RWPE2 (cell line): Measurements from ENCODE around the gene ZC3H8.

Experiments used
- ATAC-seq: fragments of 200-7000 bp; cut with Tn5 transposase; 3 replicates; pipeline ENCODE4 v1.9.1; 2021; ENCODE audit warnings: low read depth
- DNase-seq: peaks from one replicate; pipeline ENCODE4 v3.0.0-alpha.2; 2020; ENCODE audit warnings: low spot score
- H3K27ac ChIP-seq: fragments of 450-650 bp; 2 replicates; pipeline ENCODE4 v1.5.1; 2017; ENCODE audit warnings: mild to moderate bottlenecking; ENCODE audit not compliant: poor library complexity, severe bottlenecking
- H3K27me3 ChIP-seq: fragments of 250-450 bp; sonication (Bioruptor Pico); 2 replicates; pipeline ENCODE4 v1.5.1; 2021; ENCODE audit warnings: mild to moderate bottlenecking, moderate library complexity; ENCODE audit not compliant: insufficient read depth, poor library complexity, severe bottlenecking
- H3K36me3 ChIP-seq: fragments of 250-450 bp; sonication (Bioruptor Pico); 2 replicates; pipeline ENCODE4 v1.5.1; 2020; ENCODE audit warnings: low read depth, mild to moderate bottlenecking, moderate library complexity
- H3K4me1 ChIP-seq: fragments of 250-450 bp; sonication (Bioruptor Pico); 2 replicates; pipeline ENCODE4 v1.5.1; 2021; ENCODE audit warnings: mild to moderate bottlenecking, moderate library complexity; ENCODE audit not compliant: insufficient read depth, poor library complexity, severe bottlenecking
- H3K4me3 ChIP-seq: fragments of 250-450 bp; sonication (Bioruptor Pico); 2 replicates; pipeline ENCODE4 v1.5.1; 2021; ENCODE audit warnings: mild to moderate bottlenecking, moderate library complexity; ENCODE audit not compliant: severe bottlenecking
- H3K9me3 ChIP-seq: fragments of 250-450 bp; sonication (Bioruptor Pico); 2 replicates; pipeline ENCODE4 v1.5.1; 2021; ENCODE audit warnings: mild to moderate bottlenecking, moderate library complexity; ENCODE audit not compliant: severe bottlenecking
- CTCF ChIP-seq: fragments of 450-650 bp; IDR thresholded peaks from one replicate; pipeline ENCODE4 v1.5.1; 2017; ENCODE audit warnings: mild to moderate bottlenecking, moderate library complexity; ENCODE audit not compliant: poor library complexity, severe bottlenecking

ZC3H8 gene

GRCh38 chr2:112185131-112185530 lies 69.7 kb downstream of the ZC3H8 start:
- H3K36me3 ChIP-seq = no peaks in the 10 kb centered on the region
- H3K27me3 ChIP-seq = no peaks in the 10 kb centered on the region
- DNase-seq = no peak
- TF ChIP-seq CTCF = no peak
- H3K4me1 ChIP-seq = peaks cover 5% of the 10 kb centered on the region
- H3K4me3 ChIP-seq = no peak overlapping the region
- no peak for ATAC-seq
- no peaks in the 10 kb centered on the region for H3K9me3 ChIP-seq
- H3K27ac ChIP-seq = no peak overlapping the region

DNA sequence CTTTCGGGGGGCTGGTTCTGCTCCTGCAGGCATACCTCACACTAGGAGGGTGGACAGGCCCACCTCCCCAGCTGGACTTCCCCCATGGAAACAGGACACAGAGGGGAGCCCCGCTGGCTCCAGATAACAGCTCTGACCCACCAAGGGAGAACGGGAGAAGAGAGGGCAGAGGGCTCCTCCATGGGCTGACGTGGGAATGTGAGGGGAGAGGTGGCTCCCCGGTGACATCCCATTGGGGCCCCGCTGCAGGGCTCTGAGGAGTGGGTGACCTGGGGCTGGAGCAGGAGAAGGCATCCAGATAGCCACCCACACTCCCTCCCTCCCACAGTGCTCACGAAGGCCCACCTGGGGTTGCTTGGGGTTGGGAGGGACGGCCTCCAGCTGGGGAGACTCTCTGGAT lies 70.7 kb downstream of the ZC3H8 start:
- DNase-seq (no peak), ATAC-seq (no peak)
- Histone ChIP-seq H3K36me3 (no peaks in the 10 kb centered on the region), H3K4me1 (peaks cover 5% of the 10 kb centered on the region), H3K27ac (no peak overlapping the region), H3K27me3 (no peaks in the 10 kb centered on the region), H3K9me3 (no peaks in the 10 kb centered on the region), H3K4me3 (no peak overlapping the region)
- no peak for TF ChIP-seq CTCF

DNA sequence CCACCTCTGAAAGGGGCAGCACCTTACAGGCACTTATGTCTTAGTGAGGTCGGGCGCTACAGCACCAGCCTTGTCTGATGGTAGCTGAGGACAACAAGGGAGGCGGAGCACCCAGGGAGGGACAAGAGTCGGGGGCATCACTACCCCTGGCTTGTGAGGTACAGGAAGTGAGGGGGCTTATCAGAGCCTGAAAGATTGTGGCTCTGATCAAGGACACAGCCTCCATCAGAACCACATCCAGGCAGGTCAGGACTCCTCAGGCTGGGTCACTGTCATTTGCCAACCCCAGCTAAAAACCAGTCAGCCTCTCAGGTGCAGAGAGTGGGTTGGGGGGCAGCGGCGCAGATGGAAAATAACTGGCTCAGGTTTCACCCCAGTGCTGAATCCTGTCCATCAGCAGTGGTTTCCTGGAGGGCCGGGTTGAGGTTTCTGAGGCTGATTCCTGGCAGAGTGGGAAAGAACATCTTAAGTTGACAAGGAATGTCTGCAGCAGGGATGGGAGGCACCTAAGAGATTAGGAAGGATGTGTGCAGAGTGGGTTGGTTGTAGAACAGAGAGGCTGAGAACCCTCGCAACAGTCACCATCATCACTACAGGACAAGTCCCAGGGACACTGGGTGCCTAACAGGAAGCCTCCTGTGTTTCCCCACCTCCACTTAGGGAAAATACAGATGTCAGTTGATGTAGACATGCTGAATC lies 71.4 kb downstream of the ZC3H8 start:
- H3K27me3 ChIP-seq = no peaks in the 10 kb centered on the region
- DNase-seq = no peak
- H3K27ac ChIP-seq = no peak overlapping the region
- no peaks in the 10 kb centered on the region for H3K9me3 ChIP-seq
- peaks cover 5% of the 10 kb centered on the region for H3K4me1 ChIP-seq
- no peaks in the 10 kb centered on the region for H3K36me3 ChIP-seq
- ATAC-seq = no peak
- no peak for TF ChIP-seq CTCF
- no peak overlapping the region for H3K4me3 ChIP-seq

GRCh38 chr2:112182581-112183034 lies 72.2 kb downstream of the ZC3H8 start:
- DNase-seq (no peak), ATAC-seq (no peak)
- Histone ChIP-seq H3K4me1 (no peaks in the 10 kb centered on the region), H3K27ac (no peak overlapping the region), H3K9me3 (no peaks in the 10 kb centered on the region), H3K4me3 (no peak overlapping the region), H3K36me3 (no peaks in the 10 kb centered on the region), H3K27me3 (no peaks in the 10 kb centered on the region)
- no peak for TF ChIP-seq CTCF

DNA sequence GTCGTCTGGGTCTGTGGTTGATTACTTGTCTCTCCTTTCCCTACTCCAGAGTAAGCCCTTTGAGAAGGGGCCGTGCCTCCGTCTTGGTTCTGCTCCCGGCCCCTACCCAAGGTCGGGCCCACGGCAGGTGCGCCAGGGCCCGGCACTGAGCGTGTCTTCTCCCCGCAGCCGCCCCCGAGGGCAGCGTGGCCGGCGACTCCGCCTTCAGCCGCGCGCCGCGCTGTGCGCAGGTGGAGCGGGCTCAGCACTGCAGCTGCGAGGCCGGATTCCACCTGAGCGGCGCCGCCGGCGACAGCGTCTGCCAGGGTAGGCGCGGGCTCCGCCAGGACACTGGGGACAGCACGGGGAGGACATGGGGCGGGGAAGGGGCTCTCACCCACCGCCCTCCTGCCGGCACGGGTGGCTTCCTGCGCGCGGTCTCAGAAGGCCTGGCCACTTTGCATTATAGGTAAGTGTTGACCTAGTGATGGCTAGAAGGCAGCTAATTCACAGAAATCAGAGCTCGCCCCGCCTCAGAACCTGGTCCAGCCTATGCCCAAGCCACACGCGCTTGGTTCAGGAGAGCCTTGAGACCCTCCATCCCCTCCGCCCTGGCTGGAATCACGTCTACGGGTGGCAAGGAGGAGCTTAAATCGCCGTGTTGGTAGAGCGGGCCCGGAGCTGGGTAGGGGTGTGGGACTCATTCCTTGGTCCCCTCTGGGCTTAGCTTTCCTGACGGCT lies 73.1 kb downstream of the ZC3H8 start:
- H3K4me1 ChIP-seq = no peaks in the 10 kb centered on the region
- DNase-seq (no peak), ATAC-seq (peak; percentile 36; the same call in 1 of the 3 replicates)
- no peak overlapping the region for H3K27ac ChIP-seq
- no peaks in the 10 kb centered on the region for H3K36me3 ChIP-seq
- no peaks in the 10 kb centered on the region for H3K27me3 ChIP-seq
- no peaks in the 10 kb centered on the region for H3K9me3 ChIP-seq
- TF ChIP-seq CTCF = no peak
- no peak overlapping the region for H3K4me3 ChIP-seq
